ENCODE measurements around the gene SP6.

Gene SP6

DNA sequence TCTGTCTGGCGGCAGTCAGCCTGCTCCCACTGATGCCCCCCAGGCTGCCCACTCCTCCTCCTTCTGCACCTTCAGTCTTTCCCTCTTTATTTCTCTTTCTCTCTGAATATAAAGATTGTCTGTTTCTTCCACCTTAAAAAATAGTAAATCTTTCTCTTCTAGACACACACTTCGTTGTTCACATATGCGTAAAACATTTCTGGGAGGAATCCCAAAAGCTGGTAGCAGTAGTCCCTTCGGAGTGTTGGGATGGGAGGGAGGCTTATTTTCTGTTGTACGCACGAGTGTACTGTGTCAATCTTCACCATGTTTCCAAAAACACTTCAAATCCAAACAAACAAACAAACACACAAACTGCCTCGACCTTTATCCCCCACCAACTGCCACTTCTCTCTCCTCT is 39.3 kb downstream of the SP6 start:
- no peak for DNase-seq (ENCODE audit: low read depth)

DNA sequence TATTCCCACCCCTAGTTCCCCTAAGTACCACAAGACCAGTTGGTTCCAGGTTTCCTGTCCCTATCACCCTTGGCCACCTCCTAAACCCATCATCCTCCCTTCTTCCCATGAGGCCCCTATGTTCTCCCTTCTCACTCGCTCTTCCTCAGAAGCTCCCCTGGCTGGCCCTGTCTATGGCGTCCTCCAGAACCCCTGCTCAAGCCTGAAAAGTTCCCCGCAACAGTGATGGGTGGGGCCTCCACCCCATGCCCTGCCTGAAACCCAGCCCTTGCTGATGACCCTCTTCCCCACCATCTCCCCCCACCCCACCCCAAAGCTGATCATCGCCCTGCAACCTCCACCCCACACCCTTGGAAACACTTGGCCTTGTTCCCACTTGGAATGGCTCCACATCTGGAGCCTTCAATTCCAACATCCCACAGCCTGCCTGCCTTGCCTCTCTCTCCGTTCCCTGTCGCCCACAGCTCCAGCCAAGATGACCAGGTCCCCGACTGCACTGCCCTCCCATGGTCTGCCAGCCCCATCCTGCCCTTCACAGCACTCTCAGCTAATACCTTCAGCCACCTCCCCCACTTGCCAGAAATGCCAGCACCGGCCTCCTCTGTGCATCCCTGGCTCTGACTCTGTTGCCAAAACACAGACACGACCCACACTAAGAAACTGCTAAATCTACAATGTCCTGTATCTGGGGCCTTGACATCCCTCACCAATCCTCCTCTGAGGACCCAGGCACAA is 39.9 kb downstream of the SP6 start:
- DNase-seq (ENCODE audit: low read depth), result no peak

DNA sequence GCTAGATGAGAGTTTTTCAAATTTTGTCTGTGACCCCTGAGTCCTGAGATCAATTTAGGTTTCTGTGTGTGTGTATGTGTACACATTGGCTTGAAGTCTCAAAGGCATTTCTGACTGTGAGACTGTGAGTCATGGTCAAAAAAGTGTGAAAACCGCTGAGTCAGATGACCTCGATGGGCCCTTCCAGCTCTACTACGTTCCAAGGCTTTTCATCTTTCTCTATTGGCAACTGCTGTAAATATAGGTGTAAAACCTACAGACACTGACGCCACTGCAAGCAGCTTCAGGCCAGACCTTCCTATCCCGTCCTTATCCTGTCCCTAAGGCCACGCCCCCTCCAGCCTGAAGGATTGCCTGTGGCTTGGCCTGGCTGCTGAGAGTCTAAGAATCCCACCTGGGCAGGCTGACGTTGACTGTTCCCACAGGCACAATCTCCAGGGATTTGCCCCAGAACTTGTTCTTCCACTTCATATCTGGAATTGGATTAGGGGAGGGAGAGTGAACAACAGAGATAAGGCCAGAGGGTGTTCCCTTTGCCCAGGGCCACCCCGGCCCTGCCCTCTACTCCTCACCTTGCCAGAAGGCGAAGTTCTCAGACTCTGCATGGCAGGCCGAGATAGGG is 40.7 kb downstream of the SP6 start:
- no peak for DNase-seq (ENCODE audit: low read depth)

DNA sequence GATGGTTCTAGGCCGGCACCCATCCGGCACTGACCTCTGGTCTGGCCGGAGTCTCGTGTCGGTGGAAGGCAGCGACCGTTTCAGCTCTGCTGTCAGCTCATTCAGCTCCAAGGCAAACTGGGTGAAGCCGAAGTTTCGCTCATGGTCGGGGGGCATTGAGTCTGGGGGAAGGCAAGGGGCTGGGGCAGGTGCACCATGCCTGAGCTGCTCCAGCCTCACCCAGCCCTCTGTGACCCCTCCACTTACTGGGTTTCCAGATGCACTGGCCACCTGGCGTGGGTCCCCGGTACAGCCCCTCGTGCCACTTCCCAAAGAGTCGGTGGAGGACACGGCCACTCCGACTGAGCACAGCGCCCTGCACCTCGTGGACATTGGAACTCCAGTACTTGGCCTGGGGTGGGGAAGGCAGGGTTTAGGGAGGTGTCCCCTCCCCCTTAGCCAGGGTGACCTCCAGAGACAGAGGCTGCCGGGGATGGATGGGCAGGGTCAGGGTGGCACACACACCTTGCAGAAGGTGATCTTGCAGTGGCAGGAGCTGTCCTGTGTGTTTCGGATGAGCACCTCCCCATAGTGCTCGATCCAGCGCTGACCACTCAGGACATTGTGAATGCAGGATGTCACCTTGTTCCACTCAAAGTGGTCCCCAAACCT is 42.0 kb downstream of the SP6 start:
- DNase-seq (ENCODE audit: low read depth), result no peak

DNA sequence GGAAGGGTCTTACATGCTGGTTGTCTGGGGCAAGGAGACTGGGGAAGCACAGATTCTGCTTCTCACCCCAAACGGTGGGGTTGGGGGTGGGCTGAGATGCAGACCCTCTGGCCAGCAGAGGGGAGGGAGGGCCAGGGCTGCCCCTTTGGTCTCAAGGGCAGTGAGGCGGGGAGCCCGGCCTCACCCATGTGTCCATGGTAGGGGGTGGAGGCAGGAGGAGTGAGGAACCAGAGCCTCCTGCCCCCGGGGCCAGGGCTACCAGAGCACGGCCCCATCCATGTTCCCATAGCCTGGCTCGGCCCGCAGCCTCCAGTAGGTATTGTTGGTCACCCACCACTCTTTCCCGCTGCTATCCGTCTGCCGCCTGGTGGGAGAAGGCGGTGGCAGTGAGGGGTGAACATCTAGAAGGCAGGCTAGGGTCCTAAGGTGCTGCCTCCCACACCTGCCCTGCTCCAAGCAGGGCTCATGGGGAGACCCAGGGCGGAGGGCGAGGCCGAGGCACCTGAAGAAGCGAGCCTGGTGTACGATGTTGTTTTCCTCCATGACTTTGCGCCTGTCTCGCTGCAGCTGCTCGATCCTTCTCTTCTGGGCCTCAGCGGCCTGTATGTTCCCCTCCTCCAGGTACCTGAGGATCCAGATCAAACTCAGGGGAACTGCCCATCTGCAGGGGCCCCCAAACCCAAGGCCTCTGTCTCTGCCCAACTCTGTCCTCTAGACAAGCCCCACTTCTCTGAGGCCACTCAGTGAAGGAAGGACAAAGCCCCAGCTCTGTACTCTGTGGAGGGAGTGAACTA is 42.7 kb downstream of the SP6 start:
- DNase-seq (ENCODE audit: low read depth), result no peak

DNA sequence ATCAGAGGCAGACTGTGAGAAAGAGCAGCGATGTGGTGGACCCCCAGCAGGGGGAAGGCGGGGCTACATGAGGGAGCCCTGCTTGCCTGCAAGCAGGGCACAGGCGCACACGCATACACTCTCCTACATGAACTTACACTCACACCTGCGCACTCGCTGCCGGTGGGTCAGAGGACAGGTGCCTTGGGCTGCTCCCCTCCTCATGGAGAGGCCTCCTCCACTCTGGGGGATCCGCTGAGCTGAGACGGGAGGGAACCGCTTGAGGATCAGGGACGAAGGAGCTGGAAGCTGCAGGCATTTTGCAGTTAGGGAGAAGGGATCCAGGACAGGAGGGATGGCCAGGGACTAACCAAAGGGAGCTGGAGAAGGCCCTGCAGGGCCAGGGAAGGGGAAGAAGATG is 43.5 kb downstream of the SP6 start:
- no peak for DNase-seq (ENCODE audit: low read depth)

DNA sequence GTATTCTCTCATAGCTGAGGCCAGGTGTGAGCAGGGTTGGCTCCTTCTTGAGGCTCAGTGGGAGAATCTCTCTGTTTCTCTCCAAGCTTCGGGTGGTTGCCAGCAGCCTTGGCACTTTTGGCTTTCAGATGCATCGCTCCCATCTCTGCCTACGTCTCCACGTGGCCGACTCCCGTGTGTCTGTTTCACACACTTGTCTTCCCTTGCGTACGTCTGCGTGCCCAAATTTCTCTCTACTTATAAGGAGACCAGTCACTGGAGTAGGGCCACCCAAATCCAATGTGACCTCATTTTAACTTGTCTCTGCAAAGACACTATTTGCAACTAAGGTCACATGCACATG is 44.1 kb downstream of the SP6 start:
- no peak for DNase-seq (ENCODE audit: low read depth)

DNA sequence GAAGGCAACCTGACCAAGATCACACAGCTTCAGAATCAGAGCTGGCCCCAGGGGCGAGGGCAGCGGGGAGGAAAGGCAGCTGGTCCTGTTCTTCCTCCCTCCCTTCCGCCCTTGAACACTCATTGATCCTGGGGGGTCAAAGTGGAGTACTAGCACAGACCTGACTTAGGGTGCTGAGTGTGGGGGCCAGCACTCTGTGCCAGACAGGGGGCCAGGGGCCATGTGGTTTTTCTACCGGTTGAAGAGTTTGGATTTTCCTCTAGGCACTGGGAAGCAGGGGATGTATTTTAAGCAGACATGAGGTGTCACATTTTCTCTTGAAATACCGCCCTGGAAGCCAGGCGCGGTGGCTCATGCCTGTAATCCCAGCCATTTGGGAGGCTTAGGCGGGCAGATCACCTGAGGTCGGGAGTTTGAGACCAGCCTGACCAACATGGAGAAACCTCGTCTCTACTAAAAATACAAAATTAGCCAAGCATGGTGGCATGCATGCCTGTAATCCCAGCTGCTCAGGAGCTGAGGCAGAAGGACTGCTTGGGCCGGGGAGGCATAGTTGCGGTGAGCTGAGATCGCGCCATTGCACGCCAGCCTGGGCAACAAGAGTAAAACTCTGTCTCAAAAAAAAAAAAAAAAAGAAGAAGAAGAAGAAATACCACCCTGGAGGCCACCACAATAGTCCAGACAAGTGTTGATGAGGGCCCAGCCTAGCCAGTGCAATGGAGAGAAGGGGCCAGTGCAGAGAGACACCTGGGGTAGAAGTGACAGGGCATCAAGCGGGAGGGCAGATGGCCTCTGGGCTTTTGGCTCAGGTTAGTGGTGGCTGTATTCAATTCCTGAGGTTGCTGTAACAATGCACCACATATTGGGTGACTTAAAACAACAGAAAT is 44.7 kb downstream of the SP6 start:
- no peak for DNase-seq (ENCODE audit: low read depth)

DNA sequence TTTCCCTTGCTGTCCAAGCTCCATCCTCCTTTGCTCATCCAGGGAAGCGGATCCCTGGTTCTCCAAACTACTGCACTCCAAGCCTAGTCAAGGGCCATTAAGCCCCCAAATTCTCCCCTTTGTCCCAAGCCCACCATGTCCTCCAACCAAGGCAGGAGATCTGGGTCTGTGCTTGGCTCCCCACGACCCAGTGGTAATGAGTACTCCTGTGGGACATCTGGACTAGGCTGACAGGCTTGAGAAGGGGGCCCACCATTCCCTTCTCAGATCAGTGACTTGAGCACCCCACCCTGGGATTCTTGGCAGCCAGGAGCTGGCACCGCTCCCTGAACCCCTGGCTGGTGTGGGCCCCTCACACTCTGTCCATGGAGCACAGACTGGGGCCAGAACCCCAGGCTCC is 46.5 kb downstream of the SP6 start:
- DNase-seq (ENCODE audit: low read depth), result no peak

DNA sequence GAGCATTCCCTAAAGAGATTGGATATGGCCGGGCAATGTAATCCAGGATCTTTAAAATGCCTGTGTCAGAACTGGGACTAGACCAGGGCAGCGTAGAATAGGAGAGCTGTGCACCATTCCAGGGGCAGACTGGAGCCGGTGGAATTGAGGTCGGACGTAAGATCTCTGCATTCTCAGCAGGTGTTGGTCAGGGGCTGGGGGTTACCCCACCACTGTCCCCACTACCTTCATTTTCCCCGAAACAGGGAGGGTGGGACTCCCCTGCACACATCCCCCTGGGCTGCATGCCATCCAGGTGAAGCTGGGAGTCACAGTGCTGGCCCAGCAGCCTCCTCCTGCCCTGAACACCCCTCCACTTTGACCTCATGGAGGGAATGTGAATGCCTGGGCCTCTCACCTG is 47.2 kb downstream of the SP6 start:
- DNase-seq (ENCODE audit: low read depth), result no peak

DNA sequence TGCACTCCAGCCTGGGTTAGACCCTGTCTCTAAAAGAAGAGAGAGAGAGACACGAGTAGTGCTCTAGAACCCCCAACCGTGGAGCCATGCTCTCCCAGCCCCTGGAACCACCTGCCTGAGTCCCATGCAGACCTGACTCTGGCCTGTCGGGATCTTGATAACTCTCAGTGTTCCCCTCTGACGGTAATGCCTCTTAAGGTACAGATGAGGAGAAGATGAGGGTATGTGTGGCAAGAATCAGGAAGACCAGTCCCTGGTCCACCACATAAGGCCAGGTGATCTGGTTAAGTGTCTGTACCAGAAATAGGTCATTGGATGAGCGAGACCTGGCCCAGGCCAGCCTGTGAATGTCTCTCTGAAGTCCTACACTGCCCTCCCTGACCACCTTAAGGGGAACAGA is 47.8 kb downstream of the SP6 start:
- DNase-seq (ENCODE audit: low read depth), result no peak

DNA sequence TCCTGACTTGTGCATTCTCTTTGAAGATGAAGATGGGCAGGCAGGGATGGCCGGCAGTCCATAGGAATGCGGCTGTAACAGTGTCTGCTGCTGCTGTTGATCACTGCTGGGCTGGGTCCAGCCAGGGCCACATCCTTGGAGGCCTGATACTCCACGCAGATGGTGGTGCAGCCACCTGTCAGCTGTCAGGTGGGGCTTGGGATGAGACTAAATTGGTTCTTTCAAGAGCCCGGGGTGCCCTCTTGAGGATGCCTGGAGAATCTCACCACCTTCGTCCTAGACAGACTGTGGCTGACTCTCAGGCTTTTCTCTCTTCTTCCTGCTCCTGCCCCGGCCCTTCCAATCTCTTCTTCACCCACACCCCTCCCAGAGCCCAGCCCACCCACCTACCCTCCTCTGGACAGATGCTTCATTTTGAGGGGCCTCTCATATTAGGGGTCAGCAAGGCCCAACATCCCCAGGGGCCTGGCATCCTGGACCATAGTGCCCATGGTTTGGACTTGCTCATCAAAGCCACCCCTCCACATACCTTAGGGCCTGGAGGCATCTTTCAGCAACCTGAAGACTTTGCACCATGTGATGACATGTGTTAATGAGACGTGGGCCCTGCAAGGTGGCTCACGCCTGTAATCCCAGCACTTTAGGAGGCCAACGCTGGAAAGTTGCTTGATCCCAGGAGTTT is 48.5 kb downstream of the SP6 start:
- DNase-seq (ENCODE audit: low read depth), result peak; percentile 51

DNA sequence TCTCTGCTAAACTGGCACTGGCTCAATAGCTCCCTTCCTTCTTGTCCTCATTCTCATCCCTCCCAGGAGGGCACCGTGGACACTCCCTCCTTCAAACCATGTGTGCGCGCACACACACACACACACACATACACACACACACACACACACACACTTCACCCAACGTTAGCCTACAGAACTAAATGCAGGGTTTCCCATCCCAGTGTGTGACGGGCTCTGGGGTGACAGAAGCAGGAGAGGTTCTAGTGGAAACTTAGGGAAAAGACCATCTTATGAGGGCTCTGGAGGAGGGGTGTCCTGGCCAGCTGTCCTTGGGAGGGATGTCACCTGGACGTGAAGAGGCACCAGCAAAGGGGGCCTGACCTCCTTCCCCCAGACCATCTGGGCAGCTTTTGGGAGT is 49.1 kb downstream of the SP6 start:
- DNase-seq (ENCODE audit: low read depth), result no peak

DNA sequence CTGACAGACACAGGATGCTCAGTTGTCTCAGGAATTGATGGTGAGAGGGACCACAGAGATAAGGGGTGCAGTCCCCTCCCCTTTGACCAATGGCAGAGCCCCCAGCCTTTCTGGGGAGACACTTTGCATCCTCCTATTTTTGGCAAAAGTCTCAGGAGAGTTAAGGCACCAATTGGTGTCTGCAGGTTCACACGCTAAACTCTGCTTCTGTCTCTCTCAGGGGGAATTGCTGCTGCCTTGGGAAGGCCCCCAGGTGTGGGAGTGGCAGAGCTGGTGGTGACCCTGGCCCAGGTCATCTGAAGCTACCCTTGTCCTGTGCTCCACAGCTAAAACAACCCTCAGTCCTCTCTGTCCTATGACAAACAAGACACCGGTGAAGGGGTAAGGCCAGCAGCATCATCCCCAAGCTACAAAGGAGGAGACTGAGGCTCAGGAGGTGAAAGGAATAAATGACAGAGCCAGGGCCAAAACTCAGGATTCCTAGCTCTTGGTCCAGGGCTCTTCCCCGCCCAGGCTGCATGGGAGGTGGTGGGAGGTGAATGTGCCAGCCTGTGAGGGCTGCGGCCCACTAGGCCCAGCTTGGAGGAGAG is 49.7 kb downstream of the SP6 start:
- DNase-seq (ENCODE audit: low read depth), result no peak

DNA sequence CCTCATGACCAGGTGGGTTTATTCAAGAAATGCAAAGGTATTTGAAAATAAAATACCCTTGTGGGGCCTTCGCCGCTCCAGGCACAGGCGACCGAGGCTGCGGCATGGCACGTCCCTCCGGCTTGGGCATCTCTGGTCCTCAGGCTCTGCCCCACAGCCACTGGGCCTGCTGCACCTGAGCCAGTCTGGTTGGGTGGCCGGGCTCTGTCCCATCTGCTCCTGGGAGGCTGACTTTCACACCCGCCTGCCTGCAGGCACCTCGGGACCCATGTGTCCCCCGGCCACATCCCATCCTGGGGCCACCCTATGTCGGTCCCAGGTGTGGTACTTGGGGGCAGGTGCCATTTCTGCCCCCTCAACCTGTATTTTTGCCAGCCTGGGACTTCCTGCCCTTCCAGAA is 50.3 kb downstream of the SP6 start:
- no peak for DNase-seq (ENCODE audit: low read depth)

DNA sequence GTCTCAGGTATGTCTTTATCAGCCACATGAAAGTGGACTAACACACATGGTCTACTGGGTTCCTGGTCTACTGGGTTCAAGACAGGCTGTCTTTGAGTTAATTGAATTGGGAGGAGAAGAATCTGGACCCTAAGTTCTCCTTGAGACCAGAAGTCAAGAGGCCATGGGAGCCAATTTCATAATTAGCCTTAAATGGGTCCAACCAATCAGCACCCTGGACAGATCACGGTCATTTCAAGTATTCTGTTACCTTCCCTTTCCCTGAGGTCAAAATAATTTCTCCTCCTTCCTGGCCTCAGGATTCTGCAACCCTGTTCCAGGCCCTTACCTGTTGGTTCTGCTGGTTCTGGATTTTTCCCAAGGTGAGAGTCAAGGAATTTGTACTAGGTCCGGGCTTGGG is 53.2 kb downstream of the SP6 start:
- no peak for DNase-seq (ENCODE audit: low read depth)
